Activated CD4-positive, alpha-beta memory T cell treated with anti-CD3 and anti-CD28 coated beads, Interleukin-2, amount 10 ng/mL, durations not matched to agents 7 days and 5 days (primary cell): ENCODE data around the gene GOLGA1. TPM values are rescaled to one million over a fixed set of nuclear protein-coding genes. Genes with fewer than 3 reads are reported as not detected.
"Not testable (repeated sequence)": the region's sequence is repeated elsewhere in the genome, so short reads cannot be mapped to it uniquely, and the experiment has no call there.

Experiments
- CTCF ChIA-PET: fragments of 350-600 bp; sonication (Branson Sonifier 250); formaldehyde crosslinking; loops from one replicate; lab custom pipeline; 2021; ENCODE audit warnings: antibody characterized with exemption, inconsistent platforms; lab: Charles Lee
- POLR2A ChIA-PET: fragments of 350-600 bp; sonication (Branson Sonifier 250); formaldehyde crosslinking; loops from one replicate; lab custom pipeline; 2021; ENCODE audit warnings: antibody characterized with exemption; lab: Charles Lee
- DNase-seq: peaks from one replicate; pipeline ENCODE4 v3.0.0-alpha.2; 2020
- H3K27ac Mint-ChIP-seq: one replicate; pipeline ENCODE4 v1.8.0; 2021; ENCODE audit warnings: mild to moderate bottlenecking, mixed read lengths
- H3K27me3 Mint-ChIP-seq: one replicate; pipeline ENCODE4 v1.8.0; 2021; ENCODE audit warnings: mixed read lengths
- H3K36me3 Mint-ChIP-seq: one replicate; pipeline ENCODE4 v1.8.0; 2021; ENCODE audit warnings: low read depth, mixed read lengths
- H3K4me1 Mint-ChIP-seq: one replicate; pipeline ENCODE4 v1.8.0; 2021; ENCODE audit warnings: mixed read lengths
- H3K4me3 Mint-ChIP-seq: one replicate; pipeline ENCODE4 v1.8.0; 2021; ENCODE audit warnings: mild to moderate bottlenecking, mixed read lengths
- H3K9me3 Mint-ChIP-seq: one replicate; pipeline ENCODE4 v1.8.0; 2021; ENCODE audit warnings: mixed read lengths
- total RNA-seq, 2 experiments: library from RNA; stranded (reverse); gene quantifications; one replicate each; pipeline ENCODE4 v1.2.3, GENCODE V29; 2021

Gene GOLGA1
- total RNA-seq, 2 experiments from 2014 or later = 18.0 to 19.7 TPM

DNA sequence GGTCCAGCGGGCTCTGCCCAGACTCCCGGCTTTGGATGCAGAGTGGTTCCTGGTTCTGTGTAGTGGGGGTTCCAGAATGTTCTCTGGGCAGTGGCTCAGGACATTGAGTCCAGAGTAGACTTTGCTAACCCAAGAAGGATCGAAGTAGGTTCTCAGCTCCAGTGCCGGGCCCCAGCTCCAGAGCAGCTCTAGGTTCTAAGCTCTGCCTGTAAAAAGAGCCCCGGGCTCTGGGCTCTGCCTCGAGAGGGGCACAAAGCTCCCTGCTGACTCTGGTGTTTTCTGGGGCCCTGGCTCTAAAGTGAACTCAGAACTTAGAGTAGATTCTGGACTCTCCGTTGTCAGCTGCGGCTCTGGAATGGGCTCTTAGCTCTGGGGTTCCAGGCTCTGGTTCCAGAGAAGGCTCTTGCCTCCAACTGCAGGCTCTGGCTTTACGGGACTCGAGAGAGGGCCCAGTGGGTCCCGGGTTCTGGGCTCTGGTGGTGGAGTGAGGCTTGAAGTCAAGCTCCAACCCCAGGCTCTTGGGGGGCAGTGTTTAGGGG lies 87.2 kb downstream of the GOLGA1 start:
- peaks cover 19% of the 10 kb centered on the region for H3K4me1 Mint-ChIP-seq
- no peak for DNase-seq
- H3K4me3 Mint-ChIP-seq = no peak overlapping the region
- no peaks in the 10 kb centered on the region for H3K9me3 Mint-ChIP-seq
- CTCF ChIA-PET = interaction anchor here (0.7 to 13.2 kb wide), 31 partner anchors 8 to 573 kb away, joined by 3 to 264 read pairs (median 4); partner anchors contain the start of genes ARPC5L, NR6A1, OLFML2A and RPL35
- no peak overlapping the region for H3K27ac Mint-ChIP-seq
- POLR2A ChIA-PET = interaction anchor here (1.0 to 7.9 kb wide), 10 partner anchors 8 to 388 kb away, joined by 3 to 66 read pairs (median 4); partner anchors contain the start of genes ARPC5L, HSPA5, NR6A1 and RPL35
- peaks cover 10% of the 10 kb centered on the region for H3K27me3 Mint-ChIP-seq
- H3K36me3 Mint-ChIP-seq = peaks cover 20% of the 10 kb centered on the region

GRCh38 chr9:124852829-124853531 lies 87.9 kb downstream of the GOLGA1 start, which contains the start of gene WDR38:
Gene WDR38, plus strand, starts transcription at chr9:124853460. Its CDS starts 72 bp downstream, at chr9:124853532.
- CTCF ChIA-PET = interaction anchor here (0.7 to 13.2 kb wide), 39 partner anchors 8 to 573 kb away, joined by 3 to 264 read pairs (median 4); partner anchors contain the start of genes ARPC5L, NR6A1, OLFML2A and RPL35

GRCh38 chr9:124852121-124852828 lies 88.6 kb downstream of the GOLGA1 start:
- POLR2A ChIA-PET = interaction anchor here (0.9 to 7.9 kb wide), 6 partner anchors 10 to 389 kb away, joined by 3 to 66 read pairs (median 16); partner anchors contain the start of genes ARPC5L, HSPA5, NR6A1 and RPL35
- peak overlapping the region; percentile 56 for H3K4me3 Mint-ChIP-seq
- H3K36me3 Mint-ChIP-seq = peaks cover 6% of the 10 kb centered on the region
- no peak overlapping the region for H3K27ac Mint-ChIP-seq
- peaks cover 12% of the 10 kb centered on the region for H3K4me1 Mint-ChIP-seq
- CTCF ChIA-PET = interaction anchor here (0.7 to 13.2 kb wide), 25 partner anchors 9 to 298 kb away, joined by 3 to 264 read pairs (median 4); partner anchors contain the start of genes ARPC5L, NR6A1, OLFML2A and RPL35
- H3K9me3 Mint-ChIP-seq = no peaks in the 10 kb centered on the region
- peaks cover 13% of the 10 kb centered on the region for H3K27me3 Mint-ChIP-seq
- no peak for DNase-seq

More at GRCh38 chr9:124852829-124853531, 87.9 kb downstream of the GOLGA1 start, which contains the start of gene WDR38:
- POLR2A ChIA-PET = interaction anchor here (0.9 to 7.9 kb wide), 10 partner anchors 9 to 388 kb away, joined by 3 to 66 read pairs (median 4); partner anchors contain the start of genes ARPC5L, HSPA5, NR6A1 and RPL35
- Mint-ChIP-seq H3K4me3 (peak within 1 kb of the TSS; percentile 56), H3K36me3 (peaks cover 13% of the 10 kb centered on the region), H3K27ac (no peak within 1 kb of the TSS), H3K4me1 (peaks cover 17% of the 10 kb centered on the region), H3K9me3 (no peaks in the 10 kb centered on the region), H3K27me3 (peaks cover 10% of the 10 kb centered on the region)
- DNase-seq = peak; percentile 76

- H3K4me3 Mint-ChIP-seq = no peak overlapping the region
- H3K27me3 Mint-ChIP-seq = peaks cover 13% of the 10 kb centered on the region
- no peak for DNase-seq
- ChIA-PET POLR2A (interaction anchor here (0.9 to 1.6 kb wide), 2 partner anchors 11 to 21 kb away, joined by 3 to 5 read pairs; partner anchors contain the start of gene RPL35), CTCF (interaction anchor here (13.2 kb wide), 1 partner anchor 77 kb away, joined by 264 read pairs; the partner anchor contains the start of genes NR6A1 and OLFML2A)
- H3K4me1 Mint-ChIP-seq = peaks cover 11% of the 10 kb centered on the region
- H3K9me3 Mint-ChIP-seq = no peaks in the 10 kb centered on the region
- no peak overlapping the region for H3K27ac Mint-ChIP-seq
- no peaks in the 10 kb centered on the region for H3K36me3 Mint-ChIP-seq
Observed at GRCh38 chr9:124849801-124850200, 91.1 kb downstream of the GOLGA1 start.

GRCh38 chr9:124846969-124847368 lies 93.9 kb downstream of the GOLGA1 start:
- Mint-ChIP-seq H3K27ac (no peak overlapping the region), H3K4me1 (peaks cover 5% of the 10 kb centered on the region), H3K4me3 (no peak overlapping the region), H3K9me3 (no peaks in the 10 kb centered on the region), H3K36me3 (no peaks in the 10 kb centered on the region), H3K27me3 (peaks cover 10% of the 10 kb centered on the region)
- no peak for DNase-seq
- POLR2A ChIA-PET = interaction anchor here (0.7 to 0.9 kb wide), 2 partner anchors 14 to 515 kb away, joined by 3 read pairs; no protein-coding TSS in a partner anchor
- CTCF ChIA-PET = interaction anchor here (0.6 to 13.2 kb wide), 3 partner anchors 46 to 166 kb away, joined by 3 to 264 read pairs (median 3); partner anchors contain the start of genes NR6A1 and OLFML2A

- DNase-seq, H3K27me3 Mint-ChIP-seq, H3K27ac Mint-ChIP-seq, H3K36me3 Mint-ChIP-seq, H3K4me3 Mint-ChIP-seq, H3K4me1 Mint-ChIP-seq, H3K9me3 Mint-ChIP-seq: not testable (repeated sequence)
- CTCF ChIA-PET = interaction anchor here (0.7 to 13.2 kb wide), 3 partner anchors 46 to 395 kb away, joined by 3 to 264 read pairs (median 3); partner anchors contain the start of genes HSPA5, NR6A1 and OLFML2A
- POLR2A ChIA-PET = interaction anchor here (0.7 to 0.9 kb wide), 2 partner anchors 15 to 515 kb away, joined by 3 read pairs; no protein-coding TSS in a partner anchor
Observed at GRCh38 chr9:124846467-124846866, 94.4 kb downstream of the GOLGA1 start.

DNA sequence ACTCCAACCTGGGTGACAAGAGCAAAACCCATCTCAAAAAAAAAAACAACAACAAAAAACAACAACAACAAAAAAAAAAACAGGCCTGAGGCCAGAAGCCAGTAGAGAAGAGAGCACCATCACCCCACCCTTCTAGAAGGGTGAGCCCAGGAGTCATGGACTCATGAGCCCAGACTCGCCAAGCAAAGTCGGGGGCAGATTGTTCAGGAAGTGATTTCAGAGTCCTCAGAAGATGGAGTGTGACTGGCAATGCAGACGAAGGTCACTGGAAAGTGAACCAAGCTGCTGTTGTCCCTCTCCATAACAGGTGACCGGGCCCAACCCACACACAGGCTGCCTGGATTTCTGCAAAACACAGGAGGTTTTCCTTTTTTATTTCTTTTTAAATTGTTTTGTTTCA lies 96.6 kb downstream of the GOLGA1 start:
- Mint-ChIP-seq H3K4me3 (no peak overlapping the region), H3K4me1 (no peaks in the 10 kb centered on the region), H3K27ac (no peak overlapping the region), H3K36me3 (no peaks in the 10 kb centered on the region), H3K27me3 (peaks cover 6% of the 10 kb centered on the region), H3K9me3 (no peaks in the 10 kb centered on the region)
- no peak for DNase-seq
- CTCF ChIA-PET = interaction anchor here (0.7 to 1.4 kb wide), 3 partner anchors 8 to 69 kb away, joined by 3 to 7 read pairs (median 5); partner anchors contain the start of gene WDR38
- POLR2A ChIA-PET = no interaction called here

- H3K36me3 Mint-ChIP-seq = no peaks in the 10 kb centered on the region
- peaks cover 7% of the 10 kb centered on the region for H3K27me3 Mint-ChIP-seq
- H3K9me3 Mint-ChIP-seq = no peaks in the 10 kb centered on the region
- POLR2A ChIA-PET = no interaction called here
- no peaks in the 10 kb centered on the region for H3K4me1 Mint-ChIP-seq
- no peak for DNase-seq
- H3K27ac Mint-ChIP-seq = no peak overlapping the region
- no peak overlapping the region for H3K4me3 Mint-ChIP-seq
- CTCF ChIA-PET = interaction anchor here (1.1 to 1.5 kb wide), 3 partner anchors 9 to 71 kb away, joined by 3 to 7 read pairs (median 5); no protein-coding TSS in a partner anchor
Observed at GRCh38 chr9:124843456-124844034, 97.3 kb downstream of the GOLGA1 start.

DNA sequence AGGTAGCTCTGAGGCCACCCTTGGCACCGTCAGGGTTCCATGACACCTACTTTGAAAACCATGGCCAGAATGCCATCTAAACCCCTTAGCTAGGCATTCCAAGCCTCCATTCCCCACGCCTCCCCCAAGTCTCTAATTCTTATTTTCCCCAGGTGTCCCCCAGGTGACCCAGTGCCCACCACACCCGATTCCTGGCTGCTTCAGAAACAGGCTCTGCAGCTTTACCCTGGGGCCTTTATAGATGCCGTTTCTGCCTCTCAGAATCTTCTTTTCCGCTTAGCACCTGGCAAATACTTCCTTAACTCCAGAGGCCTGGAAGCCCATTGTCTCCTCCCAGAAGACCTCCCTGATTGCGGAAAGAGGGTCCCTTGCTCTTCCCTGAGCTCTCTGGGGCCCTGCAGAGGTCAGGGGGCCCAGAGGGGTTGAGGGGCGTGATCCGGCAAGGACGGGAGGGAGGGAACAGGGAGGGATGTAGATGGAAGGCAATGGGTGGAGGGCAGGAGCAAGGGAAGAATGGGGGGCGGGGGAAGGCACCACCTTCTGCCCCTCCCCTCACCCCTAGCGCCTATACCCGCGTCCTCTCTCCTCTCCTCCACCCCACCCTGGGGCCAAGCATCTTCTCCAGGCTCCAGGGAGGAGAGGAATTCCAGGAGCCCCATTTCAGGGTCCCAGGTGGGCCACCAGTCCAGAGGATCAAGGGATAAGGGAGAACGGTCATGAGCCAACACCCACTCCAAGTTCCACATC lies 99.6 kb downstream of the GOLGA1 start:
- ChIA-PET CTCF (interaction anchor here (1.0 to 5.4 kb wide), 3 partner anchors 13 to 68 kb away, joined by 3 to 46 read pairs (median 10); partner anchors contain the start of gene WDR38), POLR2A (interaction anchor here (1.4 to 1.9 kb wide), 2 partner anchors 20 to 29 kb away, joined by 4 to 8 read pairs; no protein-coding TSS in a partner anchor)
- no peaks in the 10 kb centered on the region for H3K36me3 Mint-ChIP-seq
- peaks cover 17% of the 10 kb centered on the region for H3K27me3 Mint-ChIP-seq
- H3K27ac Mint-ChIP-seq = no peak overlapping the region
- no peaks in the 10 kb centered on the region for H3K4me1 Mint-ChIP-seq
- H3K9me3 Mint-ChIP-seq = no peaks in the 10 kb centered on the region
- no peak for DNase-seq
- no peak overlapping the region for H3K4me3 Mint-ChIP-seq

DNA sequence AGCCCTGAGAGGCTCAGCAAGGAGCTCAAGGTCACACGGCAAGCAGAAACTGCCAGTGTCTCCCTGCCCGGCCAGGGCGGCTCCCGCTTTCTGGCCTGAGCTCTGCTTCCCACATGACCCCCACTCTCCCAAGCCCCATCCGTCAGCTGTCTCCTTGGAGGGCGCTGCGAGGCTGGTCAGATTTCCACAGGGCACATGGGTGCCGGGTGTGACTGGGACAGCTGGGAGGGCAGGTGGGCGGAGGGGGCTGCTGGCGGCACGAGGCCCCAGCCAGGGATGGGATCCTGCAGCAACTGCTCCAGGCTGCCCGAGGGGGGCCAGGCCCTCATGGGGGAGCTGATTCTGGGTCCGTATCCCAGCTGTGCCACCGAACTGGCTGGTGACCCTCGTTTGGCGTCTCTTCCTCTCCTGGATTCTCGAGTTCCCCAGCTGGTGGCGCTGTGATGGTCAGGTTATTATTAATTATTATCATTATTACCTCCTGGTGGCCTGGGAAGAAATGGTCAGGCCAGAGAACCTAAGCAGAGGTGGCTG lies 100.5 kb downstream of the GOLGA1 start:
- Mint-ChIP-seq H3K27ac (no peak overlapping the region), H3K36me3 (no peaks in the 10 kb centered on the region), H3K27me3 (peaks cover 17% of the 10 kb centered on the region), H3K9me3 (no peaks in the 10 kb centered on the region), H3K4me3 (no peak overlapping the region), H3K4me1 (no peaks in the 10 kb centered on the region)
- DNase-seq = no peak
- CTCF ChIA-PET = interaction anchor here (0.5 to 5.4 kb wide), 8 partner anchors 13 to 511 kb away, joined by 3 to 46 read pairs (median 3); partner anchors contain the start of gene WDR38
- POLR2A ChIA-PET = interaction anchor here (1.1 to 1.9 kb wide), 3 partner anchors 21 to 30 kb away, joined by 3 to 8 read pairs (median 4); no protein-coding TSS in a partner anchor
